IPS-NIHi7 (cell line): Measurements from ENCODE around the gene DNAI1.
"Not testable (repeated sequence)": the region's sequence is repeated elsewhere in the genome, so short reads cannot be mapped to it uniquely, and the experiment has no call there.

Experiments used
- DNase-seq: peaks from one replicate; pipeline ENCODE4 v3.0.0; 2012; ENCODE audit warnings: mixed read lengths; ENCODE audit errors: extremely low spot score

The DNAI1 gene

DNA sequence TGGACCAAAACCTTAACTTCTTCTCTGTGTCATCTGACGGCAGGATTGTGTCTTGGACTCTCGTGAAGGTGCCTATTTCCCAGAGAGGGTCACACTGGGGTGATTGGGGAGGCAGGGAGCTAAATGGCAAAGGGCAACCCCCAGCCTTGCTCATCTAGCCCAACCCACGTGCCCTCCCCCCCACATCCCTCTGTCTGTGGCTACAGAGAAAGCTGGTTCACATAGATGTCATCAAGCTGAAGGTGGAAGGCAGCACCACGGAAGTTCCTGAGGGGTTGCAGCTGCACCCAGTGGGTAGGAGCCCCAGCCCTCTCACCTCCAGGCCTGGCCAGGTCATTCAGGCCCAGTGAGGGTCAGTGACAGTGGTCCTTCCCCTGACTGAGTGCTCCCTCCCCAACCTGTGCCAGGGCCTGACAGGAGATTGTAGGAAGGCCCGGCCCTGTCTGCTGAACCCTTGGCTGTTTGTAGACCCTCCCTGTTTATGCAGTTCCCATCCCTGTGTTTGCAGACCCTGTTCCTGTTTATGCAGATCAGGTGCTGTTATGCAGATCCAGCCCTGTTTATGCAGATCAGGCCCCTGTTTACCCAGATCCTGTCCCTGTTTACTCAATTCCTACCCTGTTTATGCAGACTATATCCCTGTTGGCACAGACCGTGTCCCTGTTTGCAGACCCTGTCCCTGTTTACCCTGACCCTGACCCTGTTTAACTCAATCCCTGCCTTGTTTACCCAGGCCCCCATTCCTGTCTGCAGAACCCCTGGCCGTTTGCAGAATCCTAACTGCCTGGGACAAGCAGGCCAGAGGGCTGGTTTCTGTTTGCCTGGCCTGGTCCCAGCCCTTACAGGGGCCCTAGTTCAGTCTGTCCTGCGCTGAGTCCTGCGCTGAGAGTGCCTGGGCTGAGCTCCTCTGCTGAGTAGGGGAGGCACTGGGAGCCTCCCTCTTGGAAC lies 53.8 kb downstream of the DNAI1 start:
- DNase-seq, result peak; percentile 54

DNA sequence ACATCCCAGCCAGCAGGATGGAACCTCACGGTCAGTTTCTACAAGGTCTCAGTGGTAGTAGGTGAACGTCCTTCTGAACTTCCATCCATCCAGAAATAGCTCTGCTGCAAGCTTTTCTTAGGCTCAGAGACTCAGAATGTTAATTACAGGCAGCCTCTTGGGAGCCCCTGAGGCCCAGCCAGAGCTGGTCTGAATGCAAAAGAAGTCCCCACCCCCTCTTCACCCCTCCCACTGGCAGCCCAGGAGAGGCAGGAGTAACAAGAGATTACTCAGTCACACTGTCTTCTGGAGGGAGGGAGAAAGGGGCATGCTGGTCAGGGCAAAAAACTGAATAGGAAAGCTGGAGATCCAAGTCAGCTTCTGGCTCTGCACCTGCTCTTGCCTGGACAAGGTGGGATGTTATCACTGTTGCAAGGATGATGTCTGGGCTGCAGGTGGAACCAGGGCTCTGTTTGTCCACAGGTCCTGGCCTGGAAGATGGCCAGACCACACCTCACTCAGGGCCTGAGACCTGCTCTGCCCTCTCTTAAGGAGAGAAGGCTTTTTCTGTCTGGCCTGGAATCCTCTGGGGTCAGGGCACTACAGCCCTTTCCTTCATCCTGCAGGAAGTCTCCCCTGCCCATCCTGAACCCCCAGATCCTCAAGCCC lies 55.1 kb downstream of the DNAI1 start:
- peak; percentile 83 for DNase-seq

DNA sequence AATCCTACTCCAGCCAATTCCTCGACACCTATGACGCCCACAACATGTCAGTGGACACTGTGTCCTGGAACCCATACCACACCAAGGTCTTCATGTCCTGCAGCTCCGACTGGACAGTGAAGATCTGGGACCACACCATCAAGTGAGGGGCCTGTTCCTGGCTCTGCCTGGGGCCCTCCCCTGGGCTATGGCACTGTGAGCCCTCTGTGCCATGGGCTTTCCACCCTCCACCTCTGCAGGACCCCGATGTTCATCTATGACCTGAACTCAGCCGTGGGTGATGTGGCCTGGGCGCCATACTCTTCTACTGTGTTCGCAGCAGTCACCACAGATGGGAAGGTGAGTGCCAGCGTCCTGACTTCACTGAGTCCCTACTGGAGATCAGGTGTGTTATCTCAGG lies 55.8 kb downstream of the DNAI1 start:
- no peak for DNase-seq

DNA sequence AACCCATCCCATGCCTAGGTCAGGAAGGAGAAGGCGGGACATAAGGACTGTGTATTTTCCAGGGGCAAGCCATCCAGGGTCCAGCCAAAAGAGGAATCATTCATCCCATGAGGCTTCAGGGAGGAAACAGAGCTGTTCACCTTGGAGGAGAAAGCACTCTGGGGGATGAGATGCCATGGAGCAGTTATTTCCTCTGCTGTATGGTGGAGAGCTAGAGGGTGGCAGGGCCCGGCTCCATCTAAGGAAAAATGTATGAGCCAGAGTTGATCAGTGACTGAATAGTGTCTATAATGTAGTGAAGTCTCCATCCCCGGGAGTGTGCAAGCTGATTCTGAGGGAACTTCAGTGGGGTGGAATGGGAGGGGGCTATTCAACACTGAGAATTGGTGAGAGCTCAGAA lies 56.2 kb downstream of the DNAI1 start:
- no peak for DNase-seq

DNA sequence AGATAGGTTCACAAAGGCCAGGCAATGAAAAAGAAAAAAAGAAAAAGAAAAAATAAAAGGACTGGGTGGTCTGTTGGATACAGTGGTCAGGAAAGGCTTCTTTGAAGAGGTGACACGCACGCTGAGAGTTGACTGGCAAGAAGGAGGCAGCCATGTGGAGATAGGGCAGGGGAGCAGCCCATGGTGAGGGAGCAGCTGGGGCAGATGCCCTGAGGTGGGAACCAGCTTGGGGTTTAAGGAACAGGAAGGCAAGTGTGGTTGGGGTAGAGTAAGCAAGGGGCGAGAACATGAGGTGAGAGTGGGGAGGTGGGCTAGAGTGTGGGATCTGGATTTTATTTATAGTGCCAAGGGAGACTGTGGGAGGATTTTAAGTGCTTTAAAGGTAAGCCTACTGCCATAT lies 57.4 kb downstream of the DNAI1 start:
- no peak for DNase-seq

DNA sequence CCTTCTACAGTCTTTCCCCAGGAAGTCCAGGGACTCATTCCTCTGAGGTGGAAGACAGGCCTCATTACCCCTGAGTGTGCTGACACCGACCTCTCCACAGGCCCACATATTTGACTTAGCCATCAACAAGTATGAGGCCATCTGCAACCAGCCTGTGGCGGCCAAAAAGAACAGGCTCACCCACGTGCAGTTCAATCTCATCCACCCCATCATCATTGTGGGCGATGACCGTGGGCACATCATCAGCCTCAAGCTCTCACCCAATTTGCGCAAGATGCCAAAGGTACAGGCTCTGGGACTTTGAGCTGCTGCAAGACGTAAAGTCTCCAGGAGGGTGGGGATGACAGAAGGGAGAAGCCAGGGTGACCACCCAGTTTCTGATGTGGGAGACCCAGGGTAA lies 58.6 kb downstream of the DNAI1 start:
- DNase-seq, result no peak

DNA sequence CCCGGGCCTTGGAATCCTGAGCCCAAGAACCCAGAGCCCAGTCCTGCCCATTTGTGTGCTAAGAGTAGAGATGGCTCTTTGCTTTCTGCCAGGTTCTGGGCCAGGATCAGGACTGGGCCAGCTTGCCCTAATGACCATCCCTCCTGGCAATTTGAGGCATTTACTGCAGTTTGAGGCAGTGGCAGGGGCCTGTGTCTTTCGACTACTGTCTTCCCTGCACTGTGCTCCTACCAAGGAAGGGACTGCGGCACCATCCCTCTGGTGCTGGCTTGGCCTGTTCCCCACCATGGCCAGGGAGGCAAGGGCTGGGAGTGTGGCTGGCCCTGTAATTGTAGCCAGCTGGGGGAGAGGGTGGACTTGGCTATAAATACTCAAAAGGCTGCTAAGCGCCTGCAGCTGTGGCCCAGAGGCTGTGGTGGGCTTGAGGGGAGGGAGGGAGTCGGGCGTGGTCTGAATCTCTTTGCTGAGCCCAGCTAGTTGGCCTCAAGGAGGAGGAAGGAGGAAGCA lies 59.6 kb downstream of the DNAI1 start:
- no peak for DNase-seq

DNA sequence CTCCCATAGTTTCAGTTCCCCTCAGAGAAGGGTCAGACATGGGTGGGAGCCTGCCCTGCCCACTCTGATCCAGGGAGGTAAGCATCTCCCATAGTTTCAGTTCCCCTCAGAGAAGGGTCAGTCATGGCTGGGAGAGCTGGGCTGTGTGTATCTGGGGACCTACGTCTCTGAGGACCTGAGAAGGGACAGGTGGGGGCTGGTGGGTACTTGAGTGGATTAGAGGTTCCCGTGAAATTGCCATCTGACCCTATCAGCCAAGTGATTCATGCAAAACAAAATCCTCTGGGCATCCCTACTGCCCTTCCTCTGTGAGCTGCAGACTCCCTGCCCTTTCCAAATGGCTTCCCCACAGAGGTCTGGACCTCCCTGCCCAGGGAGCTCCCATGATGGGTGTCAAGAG lies 60.3 kb downstream of the DNAI1 start:
- no peak for DNase-seq

DNA sequence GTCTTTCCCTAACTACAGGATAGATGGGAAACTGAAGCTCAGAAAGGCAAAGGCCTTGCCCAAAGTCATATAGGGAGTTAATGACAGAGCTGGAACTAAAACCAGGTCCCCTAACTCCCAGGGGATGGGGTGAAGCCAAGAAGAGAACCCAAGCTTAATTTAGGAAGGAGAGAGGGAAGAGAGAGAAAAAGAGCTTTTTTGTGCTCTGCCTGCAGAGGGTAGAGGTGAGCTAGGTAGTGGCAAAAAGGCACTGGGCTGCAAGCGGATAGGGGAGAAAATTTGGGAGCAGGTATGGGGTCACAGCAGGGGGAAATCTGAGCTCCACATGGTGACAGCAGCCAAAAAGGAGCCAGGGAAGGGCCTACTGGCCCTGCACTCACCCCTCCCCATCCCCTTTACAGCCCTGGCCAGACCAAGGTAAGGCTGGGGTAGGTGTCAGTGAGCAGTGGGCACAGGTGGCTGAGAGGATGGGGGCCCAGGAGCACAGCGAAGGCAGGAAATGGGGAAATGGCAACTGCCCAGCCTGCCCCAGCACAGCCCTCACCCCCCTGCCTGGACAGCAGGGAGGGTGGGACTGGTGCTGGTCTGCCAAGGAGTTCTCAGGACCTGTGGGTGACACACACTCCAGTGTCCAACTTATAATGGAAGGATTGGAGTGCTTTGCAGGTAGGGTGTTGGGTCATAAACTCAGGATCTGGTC lies 60.9 kb downstream of the DNAI1 start:
- no peak for DNase-seq

DNA sequence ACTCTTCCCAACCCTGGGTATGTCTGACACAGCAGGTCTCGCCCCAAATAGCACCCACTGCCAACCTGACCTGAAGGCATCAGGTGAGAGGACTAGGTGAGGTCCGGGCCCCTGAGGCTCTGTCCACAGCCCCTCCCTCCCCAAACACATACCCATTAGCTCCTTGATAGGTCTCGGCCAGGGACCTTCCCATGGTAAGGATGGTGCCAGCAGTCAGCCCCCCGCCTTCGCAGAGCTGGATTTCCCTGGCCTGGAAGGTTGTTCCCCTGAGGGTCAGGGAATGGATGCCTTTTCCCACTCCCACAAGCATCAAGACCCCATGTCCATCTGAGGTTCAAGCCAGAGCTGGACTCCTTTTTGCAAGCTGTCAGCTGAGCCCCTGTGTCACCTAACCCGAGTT lies 61.5 kb downstream of the DNAI1 start:
- no peak for DNase-seq

DNA sequence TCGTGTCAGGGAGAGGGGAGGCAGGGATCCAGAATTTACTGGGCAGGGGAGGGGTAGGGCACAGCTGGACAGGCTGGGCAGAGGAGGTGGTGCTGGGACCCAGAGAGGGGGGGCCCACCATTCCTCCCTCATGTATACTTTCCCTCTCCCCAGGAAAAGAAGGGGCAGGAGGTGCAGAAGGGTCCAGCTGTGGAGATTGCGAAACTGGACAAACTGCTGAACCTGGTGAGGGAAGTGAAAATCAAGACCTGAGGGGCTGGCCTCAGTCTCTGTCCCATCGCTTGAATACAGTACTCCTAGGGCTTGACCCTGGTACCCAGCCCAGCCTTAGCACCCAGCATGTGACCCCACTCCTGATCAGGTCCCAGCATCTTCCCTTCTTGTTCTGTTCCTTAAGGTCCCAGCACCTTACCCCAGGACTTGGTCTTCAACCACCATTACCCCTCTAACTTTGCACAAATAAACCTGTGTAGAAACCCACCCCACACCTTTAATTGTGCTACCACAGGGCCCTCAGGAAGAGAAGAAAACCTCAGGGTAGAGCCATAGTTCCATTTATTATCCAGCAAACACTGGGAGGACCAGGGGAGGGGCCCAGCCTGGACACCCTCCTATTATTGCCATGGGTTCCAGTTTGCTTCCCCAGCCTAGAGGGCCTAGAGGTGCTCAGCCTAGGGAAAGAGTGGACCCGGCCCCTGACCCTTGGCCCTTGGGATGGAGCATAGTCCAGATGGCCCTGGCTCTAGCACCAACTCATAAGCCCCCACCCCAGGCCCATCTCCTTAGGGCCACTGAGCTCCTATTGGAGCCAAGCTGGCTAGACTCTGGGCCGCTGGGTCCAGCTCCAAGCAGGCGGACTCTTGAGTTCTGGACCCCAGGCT lies 62.1 kb downstream of the DNAI1 start:
- no peak for DNase-seq

DNA sequence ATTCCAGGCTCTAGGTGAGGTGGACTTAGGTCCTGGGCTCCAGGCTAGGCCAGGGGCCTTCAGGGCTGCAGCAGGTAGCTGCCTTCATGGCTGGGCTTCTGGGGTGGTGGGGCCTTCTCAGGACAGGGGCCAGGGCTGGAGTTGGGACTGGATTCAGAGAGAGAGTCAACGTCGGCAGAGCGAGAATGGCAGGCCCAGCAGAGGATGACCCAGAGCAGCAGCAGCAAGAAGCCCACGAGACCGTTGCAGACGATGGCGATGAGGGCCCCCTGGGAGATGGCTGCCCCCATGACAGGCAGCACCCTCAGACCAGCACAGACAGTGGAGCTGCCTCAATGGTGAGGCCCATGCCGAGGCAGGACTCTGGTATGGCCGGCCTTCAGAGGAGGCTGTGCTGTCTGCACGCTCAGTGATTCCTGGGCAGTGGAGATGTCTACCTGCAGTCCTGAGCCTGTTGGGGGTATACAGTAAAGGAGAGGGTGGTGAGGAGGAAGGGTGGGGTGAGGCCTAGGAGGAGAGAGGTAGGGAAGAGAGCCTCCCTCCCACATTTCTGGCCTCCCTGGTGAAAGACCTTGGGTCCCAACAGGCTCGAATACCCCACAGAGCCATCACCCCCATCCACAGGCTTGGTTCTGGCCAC lies 62.9 kb downstream of the DNAI1 start:
- DNase-seq, result no peak

DNA sequence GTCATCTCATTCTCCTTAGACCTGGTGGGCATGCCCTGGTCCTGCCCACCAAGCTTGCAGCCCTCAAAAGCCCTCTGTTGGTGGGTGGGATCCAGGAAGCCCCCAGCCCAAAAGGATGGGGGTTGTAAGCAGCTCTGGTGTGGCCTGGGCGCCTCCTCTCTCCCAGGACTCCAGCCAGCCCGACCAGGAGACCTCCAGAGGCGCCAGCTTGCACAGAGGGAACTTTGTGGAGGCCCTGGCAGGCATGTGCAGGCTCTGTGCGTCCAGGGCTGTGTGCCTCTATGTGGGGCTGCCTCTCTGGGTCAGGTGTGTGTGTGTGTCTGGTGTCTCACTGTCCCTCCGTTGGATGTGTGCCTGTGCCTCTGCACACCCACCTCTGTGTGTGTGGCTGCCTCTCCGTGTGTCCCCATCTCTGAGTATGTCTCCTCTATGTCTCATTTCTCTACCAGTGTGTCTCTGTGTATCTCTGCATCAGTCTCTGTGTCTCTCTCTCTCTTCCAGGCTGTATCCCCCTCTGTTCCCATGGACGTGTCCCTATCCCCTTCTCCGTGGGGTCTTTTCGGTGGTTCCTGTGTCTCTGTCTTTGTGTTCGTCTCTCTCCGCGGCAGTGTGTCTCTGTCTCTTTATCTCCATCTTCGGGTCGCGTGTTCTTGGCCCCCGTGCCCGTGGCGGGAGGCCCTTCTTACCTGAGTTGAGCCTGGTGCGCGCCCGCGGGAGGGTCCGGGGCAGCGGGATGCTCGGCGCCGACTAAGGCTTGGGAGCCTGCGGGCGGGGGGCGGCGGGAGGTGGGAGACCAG lies 63.7 kb downstream of the DNAI1 start:
- no peak for DNase-seq

DNA sequence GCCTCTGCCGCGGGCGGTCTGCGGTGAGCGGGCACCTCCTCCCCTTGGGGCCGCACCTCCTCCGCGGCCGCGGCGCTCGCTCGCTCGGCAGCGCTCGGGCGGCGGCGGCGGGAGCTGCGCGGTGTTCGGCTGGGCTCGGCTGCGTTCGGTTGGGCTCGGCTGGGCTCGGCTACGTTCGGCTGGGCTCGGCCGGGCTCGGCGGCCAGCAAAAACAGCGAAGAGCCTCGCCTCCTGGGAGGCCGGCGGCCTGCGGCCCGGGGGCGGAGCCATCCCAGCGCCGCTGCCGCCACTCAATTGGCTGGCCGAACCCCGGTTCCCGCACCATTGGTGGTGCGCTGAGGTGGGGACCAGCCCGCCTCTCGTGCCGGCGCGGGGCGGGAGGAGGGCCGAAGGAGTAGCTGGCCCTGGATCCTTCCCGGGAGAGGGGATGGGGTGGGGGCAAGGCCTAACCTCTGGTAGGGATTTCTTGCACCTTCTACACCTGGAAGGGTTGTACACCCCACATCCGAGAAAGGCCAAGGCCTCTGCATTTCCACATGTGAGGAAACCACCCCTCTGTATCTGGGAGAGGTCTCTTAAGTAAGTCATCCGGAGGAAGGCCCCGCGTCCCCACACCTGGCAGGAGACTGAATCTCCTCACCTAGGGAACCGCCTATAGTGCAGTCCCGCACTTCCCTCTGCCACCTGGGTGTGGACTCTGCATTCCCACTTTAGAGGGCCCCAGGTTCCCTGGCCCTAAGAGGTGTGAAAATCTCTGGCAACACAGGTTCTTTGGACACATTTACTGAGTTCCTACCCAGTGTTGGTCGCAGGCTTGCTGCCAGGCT lies 64.6 kb downstream of the DNAI1 start, which contains the start of gene ENHO:
Gene ENHO (minus strand): TSS at position 20 of the 827 bp plus-strand sequence. CDS start 1,295 bp downstream, outside the sequence.
- DNase-seq, result peak; percentile 100

DNA sequence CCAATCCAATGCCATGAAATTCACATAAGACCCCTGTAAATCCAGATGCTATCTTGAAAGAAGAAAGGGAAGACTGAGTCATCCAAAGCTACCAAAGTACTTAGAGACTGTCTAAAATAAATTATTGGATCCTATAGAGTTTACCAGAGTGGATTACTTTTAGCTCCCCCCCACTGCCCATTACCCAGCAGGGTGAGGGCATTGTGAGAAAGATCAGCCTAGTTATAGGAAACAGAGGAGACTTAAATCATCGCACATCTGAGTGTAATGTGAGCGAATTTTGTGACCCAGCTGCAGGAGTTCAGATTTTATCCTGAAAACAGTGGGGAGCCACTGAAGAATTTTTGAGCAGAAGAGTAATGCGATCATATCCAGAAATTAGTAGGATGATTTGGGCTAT lies 65.7 kb downstream of the DNAI1 start:
- no peak for DNase-seq

DNA sequence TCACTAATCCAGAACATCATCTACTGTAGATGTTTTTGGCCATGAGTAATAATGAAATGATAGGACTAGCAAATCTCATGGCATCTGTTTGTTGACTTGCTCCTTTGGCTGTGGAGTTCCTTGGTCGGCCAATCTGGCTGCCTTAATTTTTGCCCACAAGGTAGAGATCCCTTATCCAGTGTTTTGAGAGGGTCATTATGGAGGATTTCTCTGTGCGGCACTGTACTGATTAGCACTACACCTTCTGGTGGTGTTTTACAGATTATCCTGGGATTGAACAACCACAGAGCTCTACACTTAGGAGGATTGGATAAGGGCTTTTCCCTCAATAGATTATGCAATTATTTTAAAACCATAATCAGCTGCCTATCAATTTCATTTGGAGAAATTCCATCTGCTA lies 67.4 kb downstream of the DNAI1 start:
- no peak for DNase-seq

DNA sequence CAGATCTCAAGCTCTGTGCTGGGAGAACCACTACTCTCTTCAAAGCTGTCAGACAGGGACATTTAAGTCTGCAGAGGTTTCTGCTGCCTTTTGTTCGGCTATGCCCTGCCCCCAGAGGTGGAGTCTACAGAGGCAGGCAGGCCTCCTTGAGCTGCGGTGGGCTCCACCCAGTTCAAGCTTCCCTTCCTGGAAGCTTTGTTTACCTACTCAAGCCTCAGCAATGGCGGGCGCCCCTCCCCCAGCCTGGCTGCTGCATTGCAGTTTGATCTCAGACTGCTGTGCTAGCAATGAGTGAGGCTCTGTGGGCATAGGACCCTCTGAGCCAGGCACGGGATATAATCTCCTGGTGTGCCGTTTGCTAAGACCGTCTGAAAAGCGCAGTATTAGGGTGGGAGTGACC lies 73.4 kb downstream of the DNAI1 start:
- DNase-seq, result not testable (repeated sequence)

DNA sequence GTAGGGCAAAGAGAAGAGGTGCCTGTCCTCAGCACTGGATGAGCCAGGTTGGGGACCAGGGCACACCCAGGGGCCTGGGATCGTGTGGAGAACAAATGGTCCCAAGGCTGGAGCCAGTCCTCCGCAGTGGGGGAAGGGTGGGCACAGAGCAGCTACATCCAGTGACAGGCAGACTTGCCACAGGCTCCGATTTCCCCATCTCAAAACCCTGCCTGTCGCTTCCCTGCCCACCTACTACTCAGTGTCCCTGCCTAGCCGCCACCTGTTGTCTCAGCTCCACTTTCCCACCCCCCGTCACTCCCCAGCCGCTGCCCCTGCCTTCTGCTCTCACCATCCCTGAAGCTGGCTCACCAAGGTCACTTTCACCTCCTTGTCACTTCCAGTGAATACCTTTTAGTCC lies 78.1 kb downstream of the DNAI1 start:
- no peak for DNase-seq

DNA sequence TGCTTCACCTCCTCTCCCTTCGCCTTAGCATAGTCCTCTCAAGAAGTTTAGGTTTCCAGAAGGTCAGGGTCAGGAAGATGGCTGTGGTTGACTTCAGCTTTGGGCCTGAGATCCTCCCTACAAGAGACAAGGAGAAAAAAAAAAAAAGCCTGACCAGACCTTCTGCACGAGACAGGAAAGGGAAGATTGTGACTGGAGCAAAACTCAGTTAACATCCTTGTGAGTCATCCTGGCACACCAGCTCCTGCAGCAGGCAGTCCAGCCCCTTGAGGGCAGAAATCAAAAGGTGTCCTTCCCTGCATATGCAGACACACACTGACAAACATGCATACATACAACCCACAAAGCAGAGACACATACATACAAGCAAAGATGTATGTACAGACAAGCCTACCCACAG lies 82.2 kb downstream of the DNAI1 start:
- DNase-seq, result no peak
